Measurements from ENCODE around the gene BEND5.

BEND5 gene

GRCh38 chr1:48718116-48718630 lies 58.5 kb downstream of the BEND5 start:
- DNase-seq = no peak

- DNase-seq = no peak
Observed at GRCh38 chr1:48717082-48717481, 59.6 kb downstream of the BEND5 start.

GRCh38 chr1:48715921-48716320 lies 60.8 kb downstream of the BEND5 start:
- peak; percentile 5 for DNase-seq

GRCh38 chr1:48710915-48711314 lies 65.8 kb downstream of the BEND5 start:
- DNase-seq = no peak

- DNase-seq = no peak
Observed at GRCh38 chr1:48710318-48710717, 66.4 kb downstream of the BEND5 start.

- DNase-seq = no peak
Observed at GRCh38 chr1:48704736-48705135, 72.0 kb downstream of the BEND5 start.

- DNase-seq = no peak
Observed at GRCh38 chr1:48701445-48701844, 75.2 kb downstream of the BEND5 start.

- peak; percentile 60 for DNase-seq
Observed at GRCh38 chr1:48697066-48697707, 79.5 kb downstream of the BEND5 start.

- DNase-seq = peak; percentile 95
Observed at GRCh38 chr1:48695161-48695560, 81.5 kb downstream of the BEND5 start.

- DNase-seq = peak; percentile 43
Observed at GRCh38 chr1:48693674-48694320, 82.9 kb downstream of the BEND5 start.

GRCh38 chr1:48693180-48693579 lies 83.5 kb downstream of the BEND5 start:
- DNase-seq = peak; percentile 25

- peak; percentile 55 for DNase-seq
Observed at GRCh38 chr1:48692235-48692634, 84.5 kb downstream of the BEND5 start.

GRCh38 chr1:48691429-48692001 lies 85.2 kb downstream of the BEND5 start:
- no peak for DNase-seq

- DNase-seq = no peak
Observed at GRCh38 chr1:48688102-48688760, 88.5 kb downstream of the BEND5 start.

- DNase-seq = peak; percentile 34
Observed at GRCh38 chr1:48687282-48688045, 89.2 kb downstream of the BEND5 start.

- no peak for DNase-seq
Observed at GRCh38 chr1:48686159-48686558, 90.5 kb downstream of the BEND5 start.

- DNase-seq = no peak
Observed at GRCh38 chr1:48684381-48684780, 92.3 kb downstream of the BEND5 start.

- no peak for DNase-seq
Observed at GRCh38 chr1:48683839-48684238, 92.9 kb downstream of the BEND5 start.

GRCh38 chr1:48681476-48682305 lies 95.0 kb downstream of the BEND5 start:
- DNase-seq = no peak

GRCh38 chr1:48680411-48681035 lies 96.2 kb downstream of the BEND5 start:
- peak; percentile 23 for DNase-seq

GRCh38 chr1:48679859-48680258 lies 96.8 kb downstream of the BEND5 start:
- no peak for DNase-seq
